Smooth muscle cell (in vitro differentiated cells): ENCODE results near the gene MARCHF10. TPM values are rescaled to one million over a fixed set of nuclear protein-coding genes. Genes with fewer than 3 reads are reported as not detected.
A peak's percentile ranks its signal among the peaks of the same experiment; 100 is the strongest.

Experiments used
- DNase-seq: peaks from one replicate; lab custom pipeline; 2025; ENCODE audit not compliant: unreplicated experiment; lab: John Stamatoyannopoulos, UW
- H2AFZ ChIP-seq: fragments of 200-600 bp; sonication (generic); 2 replicates; pipeline ENCODE4 v1.6.0; 2016; ENCODE audit warnings: antibody characterized with exemption, low read depth, mild to moderate bottlenecking
- H3F3A ChIP-seq: fragments of 200-600 bp; sonication (generic); 2 replicates; pipeline ENCODE4 v1.6.0; 2017; ENCODE audit warnings: antibody characterized with exemption, low read depth
- H3K27ac ChIP-seq: fragments of 200-600 bp; sonication (generic); 2 replicates; pipeline ENCODE4 v1.5.1; 2016; ENCODE audit warnings: low read depth, mild to moderate bottlenecking
- H3K27me3 ChIP-seq: fragments of 200-600 bp; sonication (generic); 2 replicates; pipeline ENCODE4 v1.6.1; 2016; ENCODE audit warnings: low read depth, mild to moderate bottlenecking
- H3K36me3 ChIP-seq: fragments of 200-600 bp; sonication (generic); 2 replicates; pipeline ENCODE4 v1.5.1; 2016; ENCODE audit warnings: low read depth
- H3K4me1 ChIP-seq: fragments of 200-600 bp; sonication (generic); 2 replicates; pipeline ENCODE4 v1.5.1; 2016; ENCODE audit warnings: low read depth
- H3K4me2 ChIP-seq: fragments of 200-600 bp; sonication (generic); 2 replicates; pipeline ENCODE4 v1.6.0; 2016; ENCODE audit warnings: mild to moderate bottlenecking
- H3K4me3 ChIP-seq: fragments of 200-600 bp; sonication (generic); 2 replicates; pipeline ENCODE4 v1.5.1; 2016; ENCODE audit warnings: mild to moderate bottlenecking
- H3K79me2 ChIP-seq: fragments of 200-600 bp; sonication (generic); 2 replicates; pipeline ENCODE4 v1.6.0; 2016; ENCODE audit warnings: low read depth, mild to moderate bottlenecking
- H3K9ac ChIP-seq: fragments of 200-600 bp; sonication (generic); 2 replicates; pipeline ENCODE4 v1.6.0; 2016; ENCODE audit warnings: low read depth
- H3K9me3 ChIP-seq: fragments of 200-600 bp; sonication (generic); replicated peaks from 2 replicates; pipeline ENCODE4 v1.5.1; 2016; ENCODE audit warnings: low read depth
- H4K20me1 ChIP-seq: fragments of 200-600 bp; sonication (generic); 2 replicates; pipeline ENCODE4 v1.6.0; 2016; ENCODE audit warnings: low read depth
- CTCF ChIP-seq: fragments of 200-600 bp; sonication (generic); IDR thresholded peaks from 2 replicates; pipeline ENCODE4 v1.5.1; 2017; ENCODE audit warnings: borderline replicate concordance, mild to moderate bottlenecking, antibody characterized with exemption; ENCODE audit not compliant: insufficient read depth, poor library complexity, severe bottlenecking
- WGBS: methylation state at CpG from one replicate; pipeline ENCODE4 v1.1.7; 2016; ENCODE audit warnings: low lambda C conversion rate; 5-methylcytosine and 5-hydroxymethylcytosine counted together
- polyA plus RNA-seq: library from polyadenylated mRNA; unstranded; fragments of >200 nt; fragmentation: Nextera tagmentation; extraction: Ambion mirVana; gene quantifications from 2 replicates; pipeline ENCODE4 v1.2.1, GENCODE V29; 2016
- total RNA-seq: library from RNA; depleted of rRNA; stranded (reverse); fragments of >200 nt; gene quantifications from 2 replicates; pipeline ENCODE4 v1.2.3, GENCODE V29; 2014

MARCHF10 gene
- total RNA-seq, result not detected in 2 replicates
- polyA plus RNA-seq, result 0.26 TPM in 1 of 2 replicates, not detected in the other

GRCh38 chr17:62807812-62808575 is at the start of gene MARCHF10:
MARCHF10 (minus strand) TSS chr17:62808314; CDS start chr17:62801735, 6,579 bp downstream.
- H3K36me3 ChIP-seq, result no peaks in the 10 kb centered on the region
- peak within 1 kb of the TSS; percentile 2 for H3K27ac ChIP-seq
- H3K27me3 ChIP-seq, result no peaks in the 10 kb centered on the region
- H3K4me1 ChIP-seq, result peaks cover 14% of the 10 kb centered on the region
- H3F3A ChIP-seq, result no peaks in the 10 kb centered on the region
- no peak within 1 kb of the TSS for H3K9ac ChIP-seq
- no peaks in the 10 kb centered on the region for H4K20me1 ChIP-seq
- DNase-seq, result no peak
- H3K4me2 ChIP-seq, result peak within 1 kb of the TSS; percentile 87
- H3K4me3 ChIP-seq, result peak within 1 kb of the TSS; percentile 40
- H3K79me2 ChIP-seq, result no peaks in the 10 kb centered on the region
- H2AFZ ChIP-seq, result no peak within 1 kb of the TSS
- no peak for TF ChIP-seq CTCF
- no peaks in the 10 kb centered on the region for H3K9me3 ChIP-seq
- 13% methylated on average over 29 of the region's 57 CpGs for WGBS

GRCh38 chr17:62857526-62857925 is 49.4 kb upstream of the MARCHF10 start:
- H3K36me3 ChIP-seq, result no peaks in the 10 kb centered on the region
- no peak overlapping the region for H3K27ac ChIP-seq
- H3K4me2 ChIP-seq, result no peak overlapping the region
- no peaks in the 10 kb centered on the region for H3K9me3 ChIP-seq
- H4K20me1 ChIP-seq, result no peaks in the 10 kb centered on the region
- H2AFZ ChIP-seq, result no peak overlapping the region
- H3K79me2 ChIP-seq, result no peaks in the 10 kb centered on the region
- H3K4me1 ChIP-seq, result no peaks in the 10 kb centered on the region
- H3F3A ChIP-seq, result no peaks in the 10 kb centered on the region
- no peak for DNase-seq
- no peak overlapping the region for H3K4me3 ChIP-seq
- H3K27me3 ChIP-seq, result no peaks in the 10 kb centered on the region
- no peak for TF ChIP-seq CTCF
- 90% methylated on average over 6 of the region's 6 CpGs for WGBS
- H3K9ac ChIP-seq, result no peak overlapping the region

- Histone ChIP-seq H3K9ac (no peak overlapping the region), H3K4me1 (no peaks in the 10 kb centered on the region), H3K79me2 (no peaks in the 10 kb centered on the region), H3K27ac (no peak overlapping the region), H3K9me3 (no peaks in the 10 kb centered on the region), H3K4me3 (no peak overlapping the region), H3K36me3 (no peaks in the 10 kb centered on the region), H3F3A (no peaks in the 10 kb centered on the region), H2AFZ (no peak overlapping the region), H3K4me2 (no peak overlapping the region), H4K20me1 (no peaks in the 10 kb centered on the region), H3K27me3 (no peaks in the 10 kb centered on the region)
- 85% methylated on average over 3 of the region's 3 CpGs for WGBS
- no peak for DNase-seq
- TF ChIP-seq CTCF, result no peak
These were observed 48.5 kb upstream of the MARCHF10 start for GRCh38 chr17:62856594-62856993.

GRCh38 chr17:62855156-62855555 is 47.0 kb upstream of the MARCHF10 start:
- H2AFZ ChIP-seq, result no peak overlapping the region
- H3K9me3 ChIP-seq, result no peaks in the 10 kb centered on the region
- 76% methylated on average over 5 of the region's 5 CpGs for WGBS
- no peak overlapping the region for H3K27ac ChIP-seq
- H3K79me2 ChIP-seq, result no peaks in the 10 kb centered on the region
- no peak overlapping the region for H3K4me3 ChIP-seq
- H4K20me1 ChIP-seq, result no peaks in the 10 kb centered on the region
- DNase-seq, result no peak
- H3K4me1 ChIP-seq, result no peaks in the 10 kb centered on the region
- H3K9ac ChIP-seq, result no peak overlapping the region
- TF ChIP-seq CTCF, result no peak
- H3K27me3 ChIP-seq, result no peaks in the 10 kb centered on the region
- no peaks in the 10 kb centered on the region for H3K36me3 ChIP-seq
- no peaks in the 10 kb centered on the region for H3F3A ChIP-seq
- no peak overlapping the region for H3K4me2 ChIP-seq
